Lung (tissue), 12 donors: ENCODE measurements around the gene SLC9A5. TPM values are rescaled to one million over a fixed set of nuclear protein-coding genes. Genes with fewer than 3 reads are reported as not detected.

Experiments used
- ATAC-seq: fragments of 200-7000 bp; cut with Tn5 transposase; one replicate; pipeline ENCODE4 v1.9.1; 2020; ENCODE audit warnings: moderate number of reproducible peaks; ENCODE audit not compliant: insufficient read depth, low FRiP score
- DNase-seq, 3 donors: peaks; one replicate each; pipeline ENCODE4 v3.0.0-alpha.2; 2013 to 2017
- H3K27ac ChIP-seq, 2 donors: one replicate each; pipeline ENCODE4 v1.5.1; 2013; ENCODE audit warnings: mild to moderate bottlenecking in 2 of 2, moderate library complexity in 2 of 2, control low read depth in 1 of 2, inconsistent platforms in 1 of 2, low read depth in 1 of 2, low read length in 1 of 2
- H3K27me3 ChIP-seq, 3 donors: one replicate each; pipeline ENCODE4 v1.5.1; 2013; ENCODE audit warnings: low read length in 2 of 3; ENCODE audit not compliant: control insufficient read depth in 3 of 3, insufficient read depth in 3 of 3
- H3K36me3 ChIP-seq, 4 donors: one replicate each; pipeline ENCODE4 v1.5.1; 2013; ENCODE audit warnings: low read length in 4 of 4, mild to moderate bottlenecking in 1 of 4, moderate library complexity in 1 of 4; ENCODE audit not compliant: control insufficient read depth in 4 of 4, insufficient read depth in 4 of 4
- H3K4me1 ChIP-seq, 5 donors: one replicate each; pipeline ENCODE4 v1.5.1; 2013; ENCODE audit warnings: low read length in 5 of 5, mild to moderate bottlenecking in 2 of 5, moderate library complexity in 1 of 5; ENCODE audit not compliant: control insufficient read depth in 5 of 5, insufficient read depth in 5 of 5
- H3K4me3 ChIP-seq: one replicate; pipeline ENCODE4 v1.5.1; 2013; ENCODE audit warnings: mild to moderate bottlenecking, control low read depth, moderate library complexity
- H3K9ac ChIP-seq, 2 donors: one replicate each; pipeline ENCODE4 v1.5.1; 2013; ENCODE audit warnings: low read length in 2 of 2, control low read depth in 1 of 2; ENCODE audit not compliant: insufficient read depth in 1 of 2
- H3K9me3 ChIP-seq, 4 donors: one replicate each; pipeline ENCODE4 v1.5.1; 2013; ENCODE audit warnings: low read length in 3 of 4, mild to moderate bottlenecking in 1 of 4, moderate library complexity in 1 of 4; ENCODE audit not compliant: control insufficient read depth in 4 of 4, insufficient read depth in 3 of 4
- WGBS, 2 donors: extraction: QIAGEN DNeasy Blood & Tissue Kit; methylation state at CpG; one replicate each; pipeline ENCODE4 v1.1.7; 2013; 5-methylcytosine and 5-hydroxymethylcytosine counted together
- polyA plus RNA-seq, 2 donors: library from polyadenylated mRNA; stranded (reverse); fragments of 200-250 nt; gene quantifications; one replicate each; pipeline ENCODE4 v1.2.1, GENCODE V29; 2013
- total RNA-seq, 2 donors: library from RNA; depleted of rRNA in 1 of 2; stranded (reverse); fragments of >200 nt in 1 of 2; gene quantifications; one replicate each; pipeline ENCODE4 v1.2.1, GENCODE V29; 2014 to 2021
- TF ChIP-seq, protein P1 (sequence below): IDR thresholded peaks from 2 replicates; pipeline ENCODE4 v1.5.1; 2012; ENCODE audit warnings: mild to moderate bottlenecking; ENCODE audit errors: control extremely low read depth, extremely low read depth
- donor health status: control.
- donor health status: control.
- donor health status: Bipolar disorder and iron deficiency.
- donor health status: healthy.
- donor health status: DM: yes; HTN: yes; CAD: no.

Gene SLC9A5
- total and polyA plus RNA-seq, 4 donors, result 1.2 to 5.9 (median 3.3) TPM

DNA sequence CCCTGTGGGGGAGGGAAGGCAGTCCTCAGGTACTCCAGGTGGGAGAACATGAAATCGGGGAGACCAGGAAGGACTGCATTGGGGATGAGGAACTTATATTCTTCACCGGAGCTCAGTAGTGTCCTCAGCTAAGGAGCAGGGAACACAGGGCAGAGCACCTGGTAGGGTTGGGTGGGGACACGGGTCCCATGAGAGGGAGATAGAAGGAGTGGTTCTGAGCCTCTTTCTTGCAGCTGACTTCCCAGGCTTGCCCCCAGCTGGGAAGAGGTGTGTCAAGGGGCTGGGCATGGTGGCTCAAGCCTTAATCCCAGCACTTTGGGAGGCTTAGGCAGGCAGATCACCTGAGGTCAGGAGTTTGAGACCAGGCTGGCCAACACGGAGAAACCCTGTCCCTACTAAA lies 3.6 kb upstream of the SLC9A5 start:
- peak overlapping the region; percentile 96 to 98 for H3K27ac ChIP-seq
- peaks cover 15 to 75% (median 47%) of the 10 kb centered on the region in 5 donors for H3K4me1 ChIP-seq
- ATAC-seq (no peak), DNase-seq (no peak)
- no peaks in the 10 kb centered on the region for H3K27me3 ChIP-seq
- H3K4me3 ChIP-seq, result no peak overlapping the region
- 44 to 50% methylated on average over 4 of the region's 4 CpGs for WGBS, 2 donors
- no peaks in the 10 kb centered on the region for H3K9me3 ChIP-seq
- peaks cover 0 to 25% (median 5%) of the 10 kb centered on the region in 4 donors for H3K36me3 ChIP-seq
- H3K9ac ChIP-seq, result peak overlapping the region in 1 of 2 donors; percentile 63
- TF ChIP-seq, protein P1, sequence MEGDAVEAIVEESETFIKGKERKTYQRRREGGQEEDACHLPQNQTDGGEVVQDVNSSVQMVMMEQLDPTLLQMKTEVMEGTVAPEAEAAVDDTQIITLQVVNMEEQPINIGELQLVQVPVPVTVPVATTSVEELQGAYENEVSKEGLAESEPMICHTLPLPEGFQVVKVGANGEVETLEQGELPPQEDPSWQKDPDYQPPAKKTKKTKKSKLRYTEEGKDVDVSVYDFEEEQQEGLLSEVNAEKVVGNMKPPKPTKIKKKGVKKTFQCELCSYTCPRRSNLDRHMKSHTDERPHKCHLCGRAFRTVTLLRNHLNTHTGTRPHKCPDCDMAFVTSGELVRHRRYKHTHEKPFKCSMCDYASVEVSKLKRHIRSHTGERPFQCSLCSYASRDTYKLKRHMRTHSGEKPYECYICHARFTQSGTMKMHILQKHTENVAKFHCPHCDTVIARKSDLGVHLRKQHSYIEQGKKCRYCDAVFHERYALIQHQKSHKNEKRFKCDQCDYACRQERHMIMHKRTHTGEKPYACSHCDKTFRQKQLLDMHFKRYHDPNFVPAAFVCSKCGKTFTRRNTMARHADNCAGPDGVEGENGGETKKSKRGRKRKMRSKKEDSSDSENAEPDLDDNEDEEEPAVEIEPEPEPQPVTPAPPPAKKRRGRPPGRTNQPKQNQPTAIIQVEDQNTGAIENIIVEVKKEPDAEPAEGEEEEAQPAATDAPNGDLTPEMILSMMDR, result no peak

DNA sequence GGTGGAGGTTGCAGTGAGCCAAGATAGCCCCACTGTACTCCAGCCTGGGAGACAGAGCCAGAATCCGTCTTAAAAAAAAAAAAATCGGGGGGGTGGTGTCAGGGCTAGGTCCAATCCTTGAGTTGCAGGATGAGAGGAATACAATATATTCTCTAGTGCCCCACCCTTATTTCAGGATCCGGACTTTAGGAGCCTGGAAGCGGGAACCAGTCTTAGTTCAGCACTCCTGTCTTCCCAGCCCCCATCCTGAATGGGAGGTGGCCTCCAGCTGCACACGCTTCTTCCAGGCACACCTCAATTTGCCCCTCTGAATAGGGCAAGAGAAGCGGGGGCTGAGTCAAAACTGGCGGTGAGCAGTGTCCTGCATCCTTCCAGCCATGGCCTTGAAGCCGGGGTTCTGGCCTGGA lies 3.1 kb upstream of the SLC9A5 start:
- H3K4me1 ChIP-seq, result peaks cover 13 to 76% (median 46%) of the 10 kb centered on the region in 5 donors
- TF ChIP-seq, protein P1, result no peak
- WGBS, 2 donors, result 13 to 22% methylated on average over 8 of the region's 8 CpGs
- ATAC-seq (no peak), DNase-seq (no peak)
- H3K27ac ChIP-seq, result peak overlapping the region; percentile 96 to 98
- no peak overlapping the region for H3K9ac ChIP-seq
- H3K36me3 ChIP-seq, result peaks cover 0 to 25% (median 5%) of the 10 kb centered on the region in 4 donors
- H3K27me3 ChIP-seq, result no peaks in the 10 kb centered on the region
- no peaks in the 10 kb centered on the region for H3K9me3 ChIP-seq
- peak overlapping the region; percentile 90 for H3K4me3 ChIP-seq

DNA sequence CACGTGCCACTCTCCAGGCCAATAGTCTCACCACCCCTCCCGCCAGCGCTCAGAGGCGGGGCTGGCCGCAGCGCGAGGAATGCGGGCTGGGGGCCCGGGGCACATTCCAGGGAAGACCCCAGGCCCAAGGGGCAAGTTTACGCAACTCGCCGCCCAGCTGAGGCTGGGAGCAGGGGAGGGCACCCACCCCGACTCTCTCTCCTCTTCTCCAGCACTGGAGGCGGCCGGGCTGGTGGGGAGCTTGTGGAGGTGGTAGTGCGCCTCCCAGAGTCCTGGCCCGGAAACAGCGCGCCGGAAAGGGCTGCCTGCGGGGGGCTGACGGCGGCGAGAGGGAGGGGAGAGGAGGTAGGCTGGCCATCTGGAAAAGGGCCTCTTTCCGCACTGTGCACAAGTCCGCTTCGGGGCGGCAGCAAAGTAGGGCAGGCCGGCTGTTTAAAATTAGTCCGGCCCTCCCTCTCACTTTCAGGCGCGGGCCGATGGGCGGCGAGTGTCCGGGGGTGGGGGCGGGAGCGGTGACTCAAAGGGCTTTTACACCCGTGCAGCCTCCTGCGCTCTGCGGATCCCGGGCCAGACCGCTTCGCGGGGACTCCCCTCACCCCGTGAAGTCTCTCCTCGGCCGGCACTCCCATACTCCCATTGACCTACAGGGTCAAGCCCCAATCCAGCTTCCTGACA lies 2.6 kb upstream of the SLC9A5 start:
- Histone ChIP-seq H3K4me3 (peak overlapping the region; percentile 90), H3K4me1 (peaks cover 10 to 73% (median 40%) of the 10 kb centered on the region in 5 donors), H3K9ac (peak overlapping the region; percentile 50 to 75), H3K9me3 (no peaks in the 10 kb centered on the region), H3K36me3 (peaks cover 0 to 25% (median 5%) of the 10 kb centered on the region in 4 donors), H3K27me3 (no peaks in the 10 kb centered on the region), H3K27ac (peak overlapping the region; percentile 96 to 98)
- TF ChIP-seq, protein P1, result peak; percentile 2
- DNase-seq (peak; percentile 95 to 96 (median 95)), ATAC-seq (peak; percentile 28)
- WGBS, 2 donors, result 1 to 3% methylated on average over 43 to 48 of the region's 48 CpGs
